ENCODE results near the gene ZDHHC1. TPM values are rescaled to one million over a fixed set of nuclear protein-coding genes. Genes with fewer than 3 reads are reported as not detected.

ZDHHC1 gene
- total and polyA plus RNA-seq, 2 of the 13 experiments (the other 11 are each of a cell fraction or from before 2014, with no cell fraction given) = 0.51 to 1.1 TPM

- TF ChIP-seq ZFP91 (CRISPR knock-in tag; IDR thresholded peaks at IDR 0.05; ENCODE audit: borderline replicate concordance) (0 out of 2 replicates have a peak, but pooled peaks have one; percentile 11), HNRNPH1 (optimal IDR thresholded peaks at IDR 0.05; ENCODE audit: low read depth, low read length) (peak; percentile 5), CREM (IDR thresholded peaks at IDR 0.05) (no peak), CREM (CRISPR knock-in tag; IDR thresholded peaks at IDR 0.05) (no peak), GTF3A (CRISPR knock-in tag; conservative IDR thresholded peaks at IDR 0.05) (0 out of 2 replicates have a peak, but pooled peaks have one; percentile 45), HDAC1 (CRISPR knock-in tag; IDR thresholded peaks at IDR 0.05) (0 out of 2 replicates have a peak, but pooled peaks have one; percentile 7), ZNF318 (CRISPR knock-in tag; IDR thresholded peaks at IDR 0.05) (no peak), RFXAP (CRISPR knock-in tag; IDR thresholded peaks at IDR 0.05; ENCODE audit: borderline replicate concordance) (no peak)
Observed at GRCh38 chr16:67446968-67447507, 30.8 kb upstream of the ZDHHC1 start (continued).

All from HepG2 (cell line).